Measurements from ENCODE around the gene ANP32B.

GRCh38 chr9:97938081-97938644, 45.0 kb upstream of the ANP32B start, which contains the start of gene HEMGN:
- TF ChIP-seq CTCF (IDR thresholded peaks at IDR 0.05), result no peak
- no peak for TF ChIP-seq CHD2 (IDR thresholded peaks at IDR 0.05; ENCODE audit: low read length, partially characterized antibody)
- no peak for TF ChIP-seq POLR2AphosphoS5 (IDR thresholded peaks at IDR 0.05; ENCODE audit: low read depth, low read length)
- no peak for TF ChIP-seq NFIC (IDR thresholded peaks at IDR 0.05; ENCODE audit: borderline replicate concordance)
- TF ChIP-seq TCF12 (IDR thresholded peaks at IDR 0.05), result no peak
- no peak for TF ChIP-seq FOXJ3 (CRISPR knock-in tag; IDR thresholded peaks at IDR 0.05)
- TF ChIP-seq REST (IDR thresholded peaks at IDR 0.05; ENCODE audit: low read depth, low read length), result no peak
- TF ChIP-seq GABPA (IDR thresholded peaks at IDR 0.05; ENCODE audit: low read depth), result no peak

All from SK-N-SH (cell line).